HCEC 1CT (cell line): ENCODE results near the gene SEMA3F.
A peak's percentile ranks its signal among the peaks of the same experiment; 100 is the strongest.
"Not testable (repeated sequence)": the region's sequence is repeated elsewhere in the genome, so short reads cannot be mapped to it uniquely, and the experiment has no call there.

Experiments
- DNase-seq: peaks from one replicate; pipeline ENCODE4 v3.0.0-alpha.2; 2017

SEMA3F gene

DNA sequence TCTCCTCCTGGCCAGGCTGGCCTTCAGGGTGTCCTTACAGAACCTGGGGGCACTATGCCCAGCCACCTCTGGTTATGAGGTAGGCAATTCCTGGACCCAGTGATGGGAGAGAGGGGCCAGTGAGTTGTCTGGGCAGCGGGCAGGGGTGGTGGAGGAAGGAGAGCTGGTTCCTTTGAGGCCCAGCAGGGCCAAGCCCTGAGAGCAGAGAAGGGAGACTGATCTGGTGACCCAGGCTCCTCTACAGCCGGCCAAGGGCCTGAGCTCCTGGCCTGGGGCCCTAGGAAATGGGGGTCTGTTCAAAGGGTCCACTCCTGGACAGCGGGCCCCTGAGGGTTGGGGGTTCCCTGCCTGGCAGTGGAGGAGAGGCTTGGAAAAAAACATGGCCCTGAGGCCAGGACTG is 57.8 kb downstream of the SEMA3F start:
- DNase-seq, result no peak

DNA sequence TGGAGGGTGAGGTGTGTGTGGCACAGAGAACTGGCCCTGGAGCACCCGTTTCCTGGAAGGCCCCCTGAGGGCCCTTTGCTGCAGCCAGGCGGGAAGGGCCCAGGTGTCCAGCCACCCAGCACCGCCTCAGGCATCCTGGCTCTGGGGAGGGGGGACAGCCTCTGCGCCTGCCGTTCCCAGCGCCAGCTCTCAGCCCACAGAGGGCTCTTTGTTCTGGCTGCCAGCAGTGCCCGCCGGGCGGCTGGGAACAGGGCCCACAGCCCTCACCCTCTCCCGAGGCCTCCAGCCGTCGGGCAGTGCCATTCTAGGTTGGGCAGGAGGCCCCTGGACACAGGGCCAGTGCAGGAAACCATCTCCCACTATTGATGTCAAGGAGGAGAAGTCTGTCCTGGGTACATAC is 58.2 kb downstream of the SEMA3F start:
- DNase-seq, result no peak

DNA sequence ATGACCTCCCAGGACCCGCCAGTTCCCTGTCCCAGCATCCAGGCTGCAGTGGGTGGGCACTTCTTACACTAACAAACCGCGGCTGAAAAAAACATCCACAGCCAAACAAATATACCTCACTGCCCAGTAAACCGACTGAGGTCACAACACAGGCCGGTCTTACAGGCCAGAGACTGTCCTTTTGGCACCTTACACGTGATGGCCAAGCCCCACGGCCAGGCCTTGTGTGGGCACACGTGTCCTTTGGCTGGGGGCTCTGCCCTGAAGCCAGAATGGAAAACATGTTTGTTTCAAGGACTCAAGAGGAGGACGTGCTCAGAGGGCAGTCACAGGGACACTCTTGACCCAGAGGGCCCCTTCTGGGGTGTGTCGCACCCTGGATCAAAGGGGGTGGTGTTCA is 59.7 kb downstream of the SEMA3F start:
- DNase-seq, result no peak

DNA sequence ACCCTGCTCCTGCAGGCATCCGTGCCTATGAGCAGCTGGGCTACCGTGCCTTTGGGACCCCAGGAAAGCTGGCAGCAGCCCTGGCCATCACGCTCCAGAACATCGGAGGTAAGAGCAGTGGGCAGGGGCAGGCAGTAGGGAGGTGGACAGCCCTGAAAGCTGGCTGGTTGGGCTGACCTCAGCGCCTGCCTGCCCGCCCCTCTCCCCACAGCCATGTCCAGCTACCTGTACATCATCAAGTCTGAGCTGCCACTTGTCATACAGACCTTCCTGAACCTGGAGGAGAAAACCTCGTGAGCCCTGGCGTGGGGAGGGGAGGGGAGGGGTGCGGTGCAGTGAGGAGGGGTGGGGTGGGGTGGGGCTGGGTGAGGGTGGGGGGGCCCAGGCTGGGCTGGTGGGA is 60.4 kb downstream of the SEMA3F start:
- DNase-seq, result no peak

DNA sequence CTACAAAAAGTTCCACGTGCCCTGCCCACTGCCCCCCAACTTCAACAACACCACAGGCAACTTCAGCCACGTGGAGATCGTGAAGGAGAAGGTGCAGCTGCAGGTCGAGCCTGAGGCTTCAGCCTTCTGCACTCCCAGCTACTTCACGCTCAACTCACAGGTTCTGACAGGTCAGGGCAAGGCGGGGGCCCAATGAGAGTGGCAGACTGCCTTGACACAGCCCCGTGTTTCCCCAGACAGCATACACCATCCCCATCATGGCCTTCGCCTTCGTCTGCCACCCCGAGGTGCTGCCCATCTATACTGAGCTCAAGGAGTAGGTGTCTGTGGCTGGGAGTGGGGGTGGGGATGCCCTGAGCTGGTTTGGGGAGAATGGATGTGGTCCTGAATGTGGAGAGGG is 62.6 kb downstream of the SEMA3F start:
- no peak for DNase-seq

DNA sequence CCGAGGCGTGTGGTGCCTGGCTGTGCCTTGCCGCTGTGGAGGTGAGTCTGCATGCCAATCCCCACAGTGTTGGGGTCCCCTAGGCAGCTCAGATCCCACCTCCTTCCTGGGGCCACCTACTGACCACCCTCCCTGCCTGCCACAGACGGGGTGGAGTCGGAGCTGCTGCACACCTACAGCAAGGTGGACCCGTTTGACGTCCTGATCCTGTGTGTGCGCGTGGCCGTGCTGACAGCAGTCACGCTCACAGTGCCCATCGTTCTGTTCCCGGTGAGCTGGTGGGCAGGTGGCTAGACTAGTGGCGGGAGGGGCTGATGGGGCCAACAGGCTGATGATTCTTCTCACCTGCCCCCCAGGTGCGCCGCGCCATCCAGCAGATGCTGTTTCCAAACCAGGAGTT is 63.3 kb downstream of the SEMA3F start:
- no peak for DNase-seq

DNA sequence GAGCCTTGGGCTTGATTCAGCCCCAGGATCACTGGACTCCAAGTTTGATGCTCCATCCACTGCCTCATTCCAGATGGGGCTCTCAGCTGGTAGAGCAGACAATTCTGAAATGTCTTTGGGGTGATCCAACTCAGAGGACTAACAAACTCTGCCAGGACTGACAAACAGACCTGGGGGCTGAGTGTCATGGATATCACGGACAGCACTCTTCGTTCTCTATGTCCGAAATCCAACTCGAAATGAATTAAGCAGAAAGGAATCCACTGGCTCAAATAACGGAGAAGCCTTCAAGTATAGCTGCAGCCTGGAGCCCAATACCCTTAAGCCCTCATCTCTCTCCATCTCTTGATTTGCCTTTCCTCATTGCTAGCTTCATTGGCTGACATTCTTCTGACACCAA is 64.2 kb downstream of the SEMA3F start:
- no peak for DNase-seq

DNA sequence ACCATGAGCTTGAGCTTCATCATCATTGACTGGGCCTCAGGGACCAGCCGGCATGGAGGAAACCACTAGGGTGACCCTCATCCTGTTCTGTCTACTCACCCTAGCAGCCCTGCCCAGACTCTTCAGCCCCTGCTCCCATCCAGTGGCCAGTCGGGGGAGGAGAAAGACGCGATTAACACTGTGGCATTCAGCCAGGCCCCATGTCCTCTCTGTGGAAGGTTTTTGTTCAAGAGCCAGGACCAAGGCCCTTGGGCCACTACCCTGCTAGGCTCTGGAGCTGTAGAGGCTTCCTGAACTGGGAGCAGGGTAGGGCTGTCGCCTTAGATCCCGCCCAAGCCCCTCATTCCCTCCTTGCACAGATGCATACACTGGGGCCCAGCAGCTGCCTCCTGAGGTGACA is 65.0 kb downstream of the SEMA3F start:
- no peak for DNase-seq

DNA sequence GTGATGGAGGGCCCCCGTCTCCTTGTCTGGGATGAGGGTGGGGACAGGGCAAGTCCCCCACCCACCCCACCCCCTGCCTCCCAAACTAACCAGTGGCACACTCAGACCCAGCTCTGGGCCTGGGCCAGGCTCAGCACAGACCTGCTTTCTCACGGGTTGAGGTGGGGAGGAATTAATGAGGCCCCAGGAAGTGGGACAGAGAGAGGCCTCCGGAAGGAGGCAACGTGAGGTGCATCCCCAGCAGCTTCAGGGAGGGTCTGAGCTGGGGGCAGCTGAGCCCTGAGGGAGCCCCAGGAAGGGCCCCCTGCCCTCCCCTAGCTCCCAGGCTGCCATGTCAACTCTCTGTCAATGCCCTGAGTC is 65.9 kb downstream of the SEMA3F start:
- DNase-seq, result no peak

DNA sequence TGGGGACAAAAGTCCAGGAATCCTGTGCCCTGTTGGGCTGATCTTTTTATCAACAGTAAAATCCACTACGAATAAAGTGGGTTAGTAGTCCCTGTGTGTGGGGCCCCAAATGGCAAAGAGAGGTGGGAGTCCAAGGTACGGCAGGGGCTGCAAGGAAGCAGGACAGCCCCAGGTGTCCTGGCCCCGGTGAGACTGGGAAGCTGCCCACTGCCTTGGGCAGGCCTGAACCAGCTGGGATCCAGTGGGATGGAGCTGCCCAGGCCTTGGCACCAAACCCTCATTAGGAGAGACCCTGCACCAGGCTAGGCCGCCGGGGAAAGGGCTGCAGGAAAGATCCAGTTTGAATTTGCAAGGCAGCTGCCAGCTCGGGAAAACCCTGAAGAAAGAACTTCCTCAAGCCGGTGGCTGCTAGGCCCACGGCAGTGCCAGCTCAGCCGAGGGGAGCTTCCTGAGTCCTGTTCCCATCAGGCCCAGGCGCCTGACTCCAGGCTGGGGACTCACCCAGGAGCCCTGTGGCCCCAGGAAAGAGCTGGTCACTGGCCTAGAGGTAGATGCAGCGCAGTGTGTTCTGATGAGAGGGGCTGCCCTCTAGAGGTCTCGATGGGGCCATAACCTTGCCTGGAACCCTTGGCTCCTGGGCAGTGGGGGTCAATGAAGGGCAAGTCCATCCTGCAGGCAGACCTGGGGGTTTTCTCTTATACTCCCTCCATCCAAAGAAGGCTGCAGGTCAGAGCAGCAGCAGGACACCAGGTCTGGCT is 66.5 kb downstream of the SEMA3F start:
- DNase-seq, result no peak

DNA sequence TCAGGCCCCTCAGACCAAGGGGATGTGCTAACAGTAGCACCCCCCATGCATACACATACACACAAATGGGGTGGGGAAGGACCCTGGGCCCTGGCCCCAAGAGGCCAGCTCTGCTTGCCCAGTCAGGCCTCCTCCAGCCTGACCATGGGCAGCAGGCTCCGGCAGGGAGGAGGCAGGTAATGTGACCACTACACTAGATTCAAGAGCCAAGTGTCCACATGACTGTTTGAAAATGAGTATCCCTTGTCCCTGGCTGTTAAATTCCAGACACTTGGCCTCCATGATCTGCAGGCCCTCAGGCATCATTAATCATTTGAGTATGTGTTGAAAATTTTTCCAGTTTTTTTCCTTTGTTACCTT is 67.0 kb downstream of the SEMA3F start:
- DNase-seq, result no peak

DNA sequence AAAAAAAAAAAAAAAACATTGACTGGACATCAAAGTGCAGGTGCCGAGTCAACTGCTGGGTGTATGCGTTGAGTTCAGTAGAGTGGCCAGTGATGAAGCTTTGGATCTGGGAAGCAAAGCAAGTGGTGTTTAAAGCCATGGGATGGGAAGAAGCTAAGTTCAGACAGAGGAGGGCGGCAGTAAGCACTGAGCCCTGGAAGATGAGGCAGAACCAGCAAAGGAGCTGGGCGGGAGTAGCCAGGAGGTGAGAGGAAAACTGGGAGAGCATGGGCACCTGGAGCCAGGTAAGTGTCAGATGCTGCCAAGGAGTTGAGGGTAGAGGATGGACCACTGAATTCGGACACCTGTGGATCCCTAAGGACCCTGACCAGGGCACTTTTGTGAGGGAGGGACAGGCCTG is 69.5 kb downstream of the SEMA3F start:
- DNase-seq, result no peak

DNA sequence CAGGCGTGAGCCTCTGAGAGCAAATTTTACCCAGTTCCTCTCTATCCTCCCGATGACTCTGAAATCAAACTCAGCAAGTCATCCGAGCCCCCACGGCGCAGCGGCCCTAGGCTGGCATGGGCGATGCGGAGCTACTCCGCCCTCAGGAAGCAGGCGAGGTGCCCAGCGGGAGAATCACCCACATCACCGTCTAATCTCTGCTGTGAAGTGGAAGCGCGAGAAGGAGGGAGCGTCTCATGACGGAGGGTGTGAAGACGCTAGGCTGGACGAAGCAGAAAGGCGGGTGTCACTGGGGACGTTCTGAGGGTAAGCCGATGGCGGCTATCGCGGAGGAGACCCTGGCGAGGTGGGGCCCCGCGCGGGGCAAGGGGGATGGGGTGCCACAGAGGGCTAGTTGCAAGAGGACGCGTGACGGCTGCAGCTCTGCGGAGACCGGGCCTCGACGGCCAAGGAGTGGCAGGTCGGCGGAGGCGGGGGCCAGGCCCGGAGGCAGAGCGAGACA is 71.8 kb downstream of the SEMA3F start:
- peak; percentile 37 for DNase-seq

DNA sequence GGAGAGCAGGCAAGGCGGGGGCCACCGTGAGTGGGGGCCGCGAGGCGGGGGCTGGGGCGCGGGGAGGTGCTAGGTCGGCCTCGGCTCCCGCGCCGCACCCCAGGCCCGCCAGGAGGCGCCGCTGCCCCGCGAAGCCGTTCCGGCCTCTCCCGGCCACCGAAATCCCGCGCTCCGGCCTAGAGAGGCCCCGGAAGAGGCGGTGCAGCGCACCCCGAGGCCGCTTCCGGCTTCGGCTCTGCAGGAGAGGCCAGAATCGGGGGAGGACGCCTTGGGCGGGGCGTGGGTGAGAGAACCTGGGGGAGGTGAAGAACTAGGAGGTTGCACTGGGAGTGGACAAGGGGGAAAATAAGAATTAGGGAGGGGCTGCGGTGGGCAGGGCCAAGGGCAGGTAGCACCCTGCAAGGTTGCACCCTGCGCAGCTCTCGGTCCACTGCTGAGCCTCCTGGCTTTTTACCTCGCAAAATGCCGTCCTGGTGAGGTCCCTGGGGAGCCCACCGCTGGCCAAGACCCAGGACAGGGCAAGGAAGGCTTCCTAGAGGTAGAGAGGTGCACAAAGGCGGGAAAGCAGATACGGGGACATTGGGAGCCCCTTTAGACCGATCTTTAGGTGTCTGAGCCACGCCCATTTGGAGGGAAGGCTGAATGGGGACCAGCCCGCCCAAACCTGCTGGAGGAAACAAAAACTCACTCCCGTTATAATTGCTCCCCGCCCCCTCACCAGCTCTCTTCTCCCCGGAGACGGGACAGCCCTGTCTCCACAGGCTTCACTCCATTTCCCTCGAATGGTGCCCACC is 72.5 kb downstream of the SEMA3F start:
- peak; percentile 90 for DNase-seq

DNA sequence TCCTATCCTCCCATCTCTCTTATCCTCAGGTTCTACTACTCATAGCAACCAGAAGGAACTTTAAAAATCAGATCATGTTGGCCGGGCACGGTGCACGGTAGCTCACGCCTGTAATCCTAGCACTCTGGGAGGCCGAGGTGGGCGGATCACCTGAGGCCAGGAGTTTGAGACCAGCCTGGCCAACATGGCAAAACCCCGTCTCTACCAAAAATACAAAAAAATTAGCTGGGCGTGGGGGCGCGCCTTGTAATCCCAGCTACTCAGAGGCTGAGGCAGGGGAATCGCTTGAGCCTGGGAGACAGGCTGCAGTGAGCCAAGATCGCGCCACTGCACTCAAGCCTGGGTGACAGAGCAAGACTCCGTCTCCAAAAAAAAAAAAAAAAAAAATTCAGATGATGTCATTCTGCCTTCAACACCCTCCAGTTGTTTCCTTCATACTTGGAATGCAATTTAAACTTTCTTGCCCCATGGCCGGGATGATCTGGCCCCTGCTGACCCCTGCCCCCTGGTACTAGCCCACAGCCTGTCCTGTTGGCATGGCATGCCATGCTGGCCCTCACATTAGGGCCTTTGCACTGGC is 73.2 kb downstream of the SEMA3F start:
- not testable (repeated sequence) for DNase-seq

DNA sequence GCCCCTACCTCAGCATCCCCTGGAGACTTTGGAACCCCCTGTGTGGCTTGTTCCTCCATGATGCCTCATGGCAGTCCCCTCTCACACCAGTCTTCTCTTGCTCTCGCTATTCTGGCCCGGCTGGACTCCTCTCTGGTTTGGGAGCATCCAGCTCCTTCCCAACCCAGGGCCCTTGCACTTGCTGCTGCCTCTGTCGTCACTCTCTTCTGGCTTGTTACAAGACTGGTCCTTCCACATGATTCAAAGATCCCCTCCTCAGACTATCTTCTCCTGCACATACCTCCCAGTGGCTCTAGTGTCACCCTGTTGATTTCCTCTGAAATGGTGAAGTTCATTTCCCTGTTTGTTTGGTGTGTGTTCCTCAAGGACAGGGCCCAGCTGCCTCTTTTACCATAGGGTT is 74.4 kb downstream of the SEMA3F start:
- DNase-seq, result no peak

DNA sequence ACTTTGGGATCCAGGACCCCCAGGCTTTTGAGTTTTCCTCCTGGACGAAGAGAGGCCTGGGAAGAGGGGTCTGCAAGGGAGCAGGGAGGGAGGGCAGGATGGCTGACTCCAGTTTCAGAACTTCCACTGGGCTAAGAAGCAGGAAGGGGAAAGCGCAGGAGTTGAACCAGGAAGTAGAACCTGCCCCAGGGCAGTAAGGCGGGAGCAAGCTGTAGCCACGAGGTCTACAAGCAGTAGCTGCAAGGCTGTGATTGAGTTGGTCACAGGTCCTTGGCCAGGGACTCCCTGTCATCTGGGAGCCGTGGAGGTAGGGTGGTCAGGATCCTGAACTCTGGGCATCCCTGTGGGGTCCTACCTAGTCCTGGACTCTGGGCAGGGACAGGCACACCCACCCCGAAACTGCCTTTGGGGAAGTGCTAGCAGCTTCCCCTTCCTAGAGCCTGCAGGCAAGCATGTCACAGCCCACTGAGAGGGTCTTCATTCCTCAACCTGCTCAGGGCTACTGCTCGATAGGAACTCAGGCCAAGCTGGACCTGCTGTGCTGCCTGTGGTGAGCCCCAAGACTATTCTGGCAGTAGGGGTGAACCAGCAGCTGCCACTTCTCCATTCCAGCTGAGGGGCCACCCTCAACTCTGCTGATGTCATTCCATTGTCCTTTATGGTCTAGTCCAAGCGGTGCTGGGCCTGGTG is 75.1 kb downstream of the SEMA3F start:
- no peak for DNase-seq

DNA sequence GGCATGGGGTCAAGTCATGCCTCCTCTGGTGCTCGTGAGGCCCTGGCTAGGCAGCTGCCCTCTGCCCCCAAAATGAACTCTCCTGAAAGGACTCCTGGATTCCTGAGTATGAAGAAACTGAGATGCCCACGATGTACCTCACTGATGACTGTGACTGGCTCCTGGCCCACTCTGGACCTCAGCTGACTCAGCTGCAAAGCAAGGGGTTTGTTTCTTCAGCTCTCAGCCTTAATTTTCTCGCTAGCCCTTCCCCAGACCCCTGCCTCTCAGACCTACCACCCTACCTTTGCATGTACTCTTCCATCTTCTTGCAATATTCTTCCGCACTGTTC is 75.6 kb downstream of the SEMA3F start:
- no peak for DNase-seq

DNA sequence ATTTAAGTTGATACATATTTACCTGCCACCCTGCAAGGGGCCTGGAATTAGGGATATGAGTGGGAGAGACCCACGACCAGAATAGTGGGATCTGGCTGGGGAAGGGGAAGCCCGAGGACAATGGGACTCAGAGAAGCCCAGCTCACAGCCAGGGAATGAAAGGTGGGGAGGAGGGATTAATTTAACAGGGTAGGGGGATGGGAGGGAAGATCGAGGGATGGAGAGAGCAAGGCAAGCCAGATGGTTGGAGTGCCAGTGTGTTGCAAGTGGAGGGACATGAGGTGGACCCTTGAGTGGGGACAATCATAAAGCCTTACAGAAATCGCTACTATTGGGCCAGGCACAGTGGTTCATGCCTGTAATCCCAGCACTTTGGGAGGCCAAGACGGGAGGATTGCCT is 76.5 kb downstream of the SEMA3F start:
- no peak for DNase-seq

DNA sequence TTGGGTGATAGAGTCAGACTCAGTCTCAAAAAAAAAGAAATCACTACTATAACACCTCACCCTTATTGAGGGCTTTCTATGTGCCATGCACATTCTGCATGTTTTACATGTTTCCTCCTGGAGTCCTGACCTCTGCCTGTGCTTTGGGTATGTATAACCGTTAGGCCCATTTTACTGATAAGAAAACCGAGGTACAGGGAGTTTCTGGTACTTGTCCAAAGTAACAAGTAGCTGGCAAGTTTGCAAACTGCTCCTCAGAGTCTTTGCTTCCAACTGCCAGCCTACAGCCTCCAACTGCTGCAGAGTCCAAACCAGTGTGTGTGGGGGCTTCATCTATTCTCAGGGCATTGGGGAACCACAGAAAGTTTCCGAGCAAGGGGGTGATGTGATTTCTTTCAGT is 77.2 kb downstream of the SEMA3F start:
- no peak for DNase-seq

DNA sequence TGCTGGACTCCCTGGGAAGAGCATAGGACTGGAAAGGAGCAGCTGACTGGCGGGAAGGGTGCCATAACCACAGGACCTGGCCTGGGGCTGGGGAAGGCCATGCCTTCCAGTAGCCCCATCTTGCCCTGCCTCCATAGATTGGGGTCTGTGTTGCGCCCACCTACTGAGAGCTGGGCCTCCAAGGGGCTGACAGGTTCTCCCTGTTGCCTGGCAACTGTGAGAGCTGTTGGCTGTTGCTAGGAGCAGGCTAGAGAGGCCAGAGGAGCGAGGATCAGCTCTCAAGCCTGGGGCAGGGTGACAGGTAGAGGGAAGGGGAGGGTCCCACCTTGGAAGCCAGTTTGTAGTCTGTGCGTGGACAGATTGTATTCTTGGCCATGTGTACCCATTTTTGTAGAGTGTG is 78.1 kb downstream of the SEMA3F start:
- DNase-seq, result no peak

DNA sequence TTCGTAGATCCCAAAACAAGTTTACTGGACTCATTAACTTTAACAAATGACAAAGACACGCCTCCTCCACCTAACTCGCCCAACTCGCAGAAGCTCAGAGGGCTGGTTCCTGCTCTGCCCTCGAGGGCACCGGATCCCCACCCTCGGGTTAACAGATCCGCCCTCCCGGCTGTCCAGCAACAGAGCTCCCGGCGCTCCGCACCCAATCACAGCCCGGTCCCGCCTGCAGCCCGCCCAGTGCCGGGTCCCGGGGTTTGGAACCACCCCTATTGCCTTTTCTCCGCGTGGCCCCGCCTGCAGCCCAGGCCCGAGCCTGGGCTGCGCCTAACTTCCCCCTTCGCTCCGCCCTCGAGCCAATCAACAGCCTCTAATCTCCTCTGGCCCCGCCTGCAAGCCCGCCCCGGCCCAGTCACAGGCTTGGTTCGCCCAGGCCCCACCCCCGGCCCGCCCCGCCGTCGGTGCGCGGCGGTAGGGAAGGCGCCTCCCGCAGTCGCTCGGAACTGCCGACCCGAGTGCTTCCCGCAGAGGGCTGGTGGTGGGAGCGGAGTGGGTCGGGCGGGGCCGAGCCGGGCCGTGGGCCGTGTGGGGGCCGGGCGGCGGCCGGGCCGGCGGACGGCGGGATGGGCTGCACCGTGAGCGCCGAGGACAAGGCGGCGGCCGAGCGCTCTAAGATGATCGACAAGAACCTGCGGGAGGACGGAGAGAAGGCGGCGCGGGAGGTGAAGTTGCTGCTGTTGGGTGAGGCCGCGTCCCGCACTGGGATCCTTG is 80.8 kb downstream of the SEMA3F start, which contains the start of gene GNAI2:
Gene GNAI2 (plus strand): TSS at position 489 of the 768 bp plus-strand sequence. CDS start 132 bp downstream, at position 621.
- peak; percentile 99 for DNase-seq
